AG09319 (cell line): ENCODE data around the gene RFTN1.

Experiments
- DNase-seq: peaks from one replicate; pipeline ENCODE4 v3.0.0-alpha.2; 2010; ENCODE audit warnings: low read depth; ENCODE audit errors: extremely low read depth
- TF ChIP-seq, protein P1 (sequence below): IDR thresholded peaks from 2 replicates; pipeline ENCODE4 v1.5.1; 2011; ENCODE audit warnings: low read depth, mild to moderate bottlenecking, inconsistent platforms, low read length, moderate library complexity

The RFTN1 gene

GRCh38 chr3:16335772-16336645 is 177.5 kb downstream of the RFTN1 start:
- TF ChIP-seq, protein P1, sequence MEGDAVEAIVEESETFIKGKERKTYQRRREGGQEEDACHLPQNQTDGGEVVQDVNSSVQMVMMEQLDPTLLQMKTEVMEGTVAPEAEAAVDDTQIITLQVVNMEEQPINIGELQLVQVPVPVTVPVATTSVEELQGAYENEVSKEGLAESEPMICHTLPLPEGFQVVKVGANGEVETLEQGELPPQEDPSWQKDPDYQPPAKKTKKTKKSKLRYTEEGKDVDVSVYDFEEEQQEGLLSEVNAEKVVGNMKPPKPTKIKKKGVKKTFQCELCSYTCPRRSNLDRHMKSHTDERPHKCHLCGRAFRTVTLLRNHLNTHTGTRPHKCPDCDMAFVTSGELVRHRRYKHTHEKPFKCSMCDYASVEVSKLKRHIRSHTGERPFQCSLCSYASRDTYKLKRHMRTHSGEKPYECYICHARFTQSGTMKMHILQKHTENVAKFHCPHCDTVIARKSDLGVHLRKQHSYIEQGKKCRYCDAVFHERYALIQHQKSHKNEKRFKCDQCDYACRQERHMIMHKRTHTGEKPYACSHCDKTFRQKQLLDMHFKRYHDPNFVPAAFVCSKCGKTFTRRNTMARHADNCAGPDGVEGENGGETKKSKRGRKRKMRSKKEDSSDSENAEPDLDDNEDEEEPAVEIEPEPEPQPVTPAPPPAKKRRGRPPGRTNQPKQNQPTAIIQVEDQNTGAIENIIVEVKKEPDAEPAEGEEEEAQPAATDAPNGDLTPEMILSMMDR, result no peak
- no peak for DNase-seq

GRCh38 chr3:16335333-16335732 is 178.2 kb downstream of the RFTN1 start:
- no peak for DNase-seq
- TF ChIP-seq, protein P1, result no peak

DNA sequence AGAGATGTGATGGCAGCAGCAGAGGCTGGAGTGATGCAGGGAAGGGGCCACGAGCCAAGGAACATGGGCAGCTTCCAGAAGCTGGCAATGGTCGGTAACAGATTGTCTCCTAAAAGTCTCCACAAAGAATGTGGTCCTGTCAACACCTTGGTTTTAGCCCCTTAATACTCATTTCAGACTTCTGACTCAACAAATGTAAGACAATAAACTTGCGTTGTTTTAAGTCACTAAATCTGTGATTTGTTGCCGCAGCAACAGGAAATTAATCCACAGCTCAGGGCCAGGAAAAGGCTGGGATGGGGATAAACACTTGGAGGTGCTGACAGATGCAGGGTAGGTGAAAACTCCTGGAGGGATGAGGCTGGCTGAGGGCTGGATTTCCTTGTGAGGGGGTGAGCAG is 178.6 kb downstream of the RFTN1 start:
- no peak for DNase-seq
- TF ChIP-seq, protein P1, result no peak

DNA sequence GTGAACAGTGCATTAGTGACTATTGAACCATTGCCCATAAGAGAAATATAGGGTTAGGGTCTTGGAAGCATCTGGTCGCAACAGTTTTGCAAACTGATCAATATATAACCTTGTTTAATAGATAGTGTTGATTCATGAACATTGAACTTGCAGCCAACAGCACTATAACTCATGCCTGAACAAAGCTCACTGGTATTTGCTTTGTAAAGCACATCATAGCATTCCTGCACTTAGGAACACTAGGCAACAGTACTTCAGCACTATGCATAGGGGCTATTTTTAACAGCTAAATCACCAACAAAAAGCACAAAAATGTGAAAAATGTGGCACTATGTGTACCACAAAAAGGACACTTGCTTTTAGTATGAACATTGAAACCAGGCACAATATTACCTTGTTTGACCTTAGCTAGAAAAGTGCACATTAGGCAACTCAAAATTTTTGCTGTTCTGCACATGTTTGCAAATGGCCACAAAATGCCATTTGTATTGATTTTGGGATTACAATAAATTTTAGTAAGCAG is 180.5 kb downstream of the RFTN1 start:
- TF ChIP-seq, protein P1, result no peak
- DNase-seq, result no peak

- no peak for DNase-seq
- TF ChIP-seq, protein P1, result no peak
Observed at GRCh38 chr3:16331319-16331883, 182.1 kb downstream of the RFTN1 start.

- TF ChIP-seq, protein P1, result no peak
- DNase-seq, result no peak
Observed at GRCh38 chr3:16330351-16330750, 183.1 kb downstream of the RFTN1 start.

DNA sequence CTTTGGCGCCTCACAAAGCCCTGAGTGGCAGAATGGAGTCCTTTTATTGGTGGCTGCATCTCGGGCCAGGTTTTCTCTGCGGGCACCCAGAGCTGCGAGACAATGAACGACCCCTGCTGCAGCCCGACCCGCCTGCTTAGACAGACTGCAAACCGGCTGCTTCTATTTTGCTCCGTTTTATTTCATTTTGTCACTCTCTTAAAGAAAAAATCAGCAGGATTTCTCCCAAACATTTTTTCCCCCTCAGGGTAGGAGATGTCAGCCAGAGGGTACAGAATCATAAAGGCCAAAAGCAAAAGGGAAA is 183.7 kb downstream of the RFTN1 start:
- DNase-seq, result no peak
- TF ChIP-seq, protein P1, result no peak
